H9 (cell line): ENCODE measurements around the gene IL10RA. TPM values are rescaled to one million over a fixed set of nuclear protein-coding genes. Genes with fewer than 3 reads are reported as not detected.

Experiments used
- DNase-seq: peaks from one replicate; pipeline ENCODE4 v3.0.0-alpha.2; 2017
- H2AFZ ChIP-seq: one replicate; pipeline ENCODE4 v1.6.1; 2013; ENCODE audit warnings: mild to moderate bottlenecking, low read length, control low read depth, moderate library complexity
- H2AK5ac ChIP-seq: 2 replicates; pipeline ENCODE4 v1.6.1; 2013; ENCODE audit warnings: low read length, control low read depth, mixed read lengths; ENCODE audit not compliant: insufficient read length
- H2BK120ac ChIP-seq: one replicate; pipeline ENCODE4 v1.6.1; 2013; ENCODE audit warnings: low read depth, mild to moderate bottlenecking, low read length, control low read depth, inconsistent platforms; ENCODE audit not compliant: poor library complexity, severe bottlenecking
- H2BK12ac ChIP-seq: 2 replicates; pipeline ENCODE4 v1.6.1; 2013; ENCODE audit warnings: low read length, control low read depth, mixed read lengths, low read depth; ENCODE audit not compliant: insufficient read length
- H2BK15ac ChIP-seq: 2 replicates; pipeline ENCODE4 v1.6.1; 2013; ENCODE audit warnings: low read depth, low read length, control low read depth
- H2BK20ac ChIP-seq: one replicate; pipeline ENCODE4 v1.6.1; 2013; ENCODE audit warnings: low read depth, mild to moderate bottlenecking, low read length, control low read depth, inconsistent platforms; ENCODE audit not compliant: poor library complexity, severe bottlenecking
- H2BK5ac ChIP-seq: 2 replicates; pipeline ENCODE4 v1.6.1; 2013; ENCODE audit warnings: low read length, control low read depth, mixed read lengths; ENCODE audit not compliant: insufficient read length
- H3K14ac ChIP-seq: 2 replicates; pipeline ENCODE4 v1.6.1; 2013; ENCODE audit warnings: low read length, control low read depth; ENCODE audit not compliant: insufficient read depth
- H3K18ac ChIP-seq: 2 replicates; pipeline ENCODE4 v1.6.1; 2013; ENCODE audit warnings: low read depth, mild to moderate bottlenecking, mixed read lengths, low read length, control low read depth; ENCODE audit not compliant: insufficient read length
- H3K23ac ChIP-seq: 2 replicates; pipeline ENCODE4 v1.6.1; 2013; ENCODE audit warnings: low read length, control low read depth, mixed read lengths, low read depth; ENCODE audit not compliant: insufficient read length
- H3K23me2 ChIP-seq: 2 replicates; pipeline ENCODE4 v1.6.1; 2013; ENCODE audit warnings: low read depth, mild to moderate bottlenecking, mixed read lengths, low read length, control low read depth; ENCODE audit not compliant: insufficient read length, poor library complexity, severe bottlenecking
- H3K27ac ChIP-seq: 2 replicates; pipeline ENCODE4 v1.5.1; 2013; ENCODE audit warnings: low read length, control low read depth, mixed read lengths, low read depth; ENCODE audit not compliant: insufficient read length
- H3K27me3 ChIP-seq: 2 replicates; pipeline ENCODE4 v1.6.1; 2013; ENCODE audit warnings: low read length, control low read depth, inconsistent platforms; ENCODE audit not compliant: insufficient read depth
- H3K4ac ChIP-seq: 2 replicates; pipeline ENCODE4 v1.6.1; 2013; ENCODE audit warnings: low read depth, mild to moderate bottlenecking, control low read depth, inconsistent platforms, low read length, moderate library complexity
- H3K4me1 ChIP-seq: 2 replicates; pipeline ENCODE4 v1.6.1; 2013; ENCODE audit warnings: low read length, control low read depth, inconsistent platforms; ENCODE audit not compliant: insufficient read depth
- H3K4me2 ChIP-seq: 2 replicates; pipeline ENCODE4 v1.6.1; 2013; ENCODE audit warnings: low read length, control low read depth, mixed read lengths; ENCODE audit not compliant: insufficient read length, insufficient read depth
- H3K56ac ChIP-seq: 2 replicates; pipeline ENCODE4 v1.6.1; 2013; ENCODE audit warnings: low read depth, mild to moderate bottlenecking, mixed read lengths, low read length, control low read depth; ENCODE audit not compliant: insufficient read length
- H3K79me1 ChIP-seq: 2 replicates; pipeline ENCODE4 v1.6.1; 2013; ENCODE audit warnings: low read depth, mild to moderate bottlenecking, moderate library complexity, low read length, control low read depth, inconsistent platforms; ENCODE audit not compliant: insufficient read depth, poor library complexity, severe bottlenecking
- H3K79me2 ChIP-seq: 2 replicates; pipeline ENCODE4 v1.6.1; 2013; ENCODE audit warnings: low read length, control low read depth, inconsistent platforms; ENCODE audit not compliant: insufficient read depth
- H3K9ac ChIP-seq: 2 replicates; pipeline ENCODE4 v1.6.1; 2013; ENCODE audit warnings: low read length, control low read depth, mixed read lengths; ENCODE audit not compliant: insufficient read length; ENCODE audit errors: extremely low read depth
- H3K9me3 ChIP-seq: one replicate; pipeline ENCODE4 v1.6.1; 2013; ENCODE audit warnings: low read depth, low read length, inconsistent platforms; ENCODE audit not compliant: control insufficient read depth
- H3T11ph ChIP-seq: one replicate; pipeline ENCODE4 v1.6.1; 2013; ENCODE audit warnings: mild to moderate bottlenecking, low read length, control low read depth, inconsistent platforms
- H4K20me1 ChIP-seq: one replicate; pipeline ENCODE4 v1.6.1; 2013; ENCODE audit not compliant: control insufficient read depth, insufficient read length, insufficient read depth
- H4K5ac ChIP-seq: 2 replicates; pipeline ENCODE4 v1.6.1; 2013; ENCODE audit warnings: low read depth, mild to moderate bottlenecking, mixed read lengths, low read length, control low read depth; ENCODE audit not compliant: insufficient read length
- H4K8ac ChIP-seq: replicated peaks from 2 replicates; pipeline ENCODE4 v1.6.1; 2013; ENCODE audit warnings: low read length, control low read depth, mixed read lengths, low read depth; ENCODE audit not compliant: insufficient read length
- H4K91ac ChIP-seq: 2 replicates; pipeline ENCODE4 v1.6.1; 2013; ENCODE audit warnings: low read depth, mild to moderate bottlenecking, moderate library complexity, mixed read lengths, low read length, control low read depth; ENCODE audit not compliant: insufficient read length
- H3K27ac Mint-ChIP-seq, 3 experiments: 2 replicates in 2 of 3; 3 replicates in 1 of 3; pipeline ENCODE4 v1.8.0; 2020 to 2021; ENCODE audit warnings: mixed read lengths in 3 of 3, mild to moderate bottlenecking in 1 of 3, moderate library complexity in 1 of 3
- H3K27me3 Mint-ChIP-seq: 2 replicates; pipeline ENCODE4 v1.8.0; 2021; ENCODE audit warnings: low read depth, mild to moderate bottlenecking, moderate library complexity, mixed read lengths
- H3K36me3 Mint-ChIP-seq, 3 experiments: 2 replicates in 2 of 3; 3 replicates in 1 of 3; pipeline ENCODE4 v1.8.0; 2020 to 2021; ENCODE audit warnings: low read depth in 3 of 3, mixed read lengths in 3 of 3; ENCODE audit not compliant: insufficient read depth in 1 of 3
- H3K4me1 Mint-ChIP-seq, 2 experiments: 2 replicates each; pipeline ENCODE4 v1.8.0; 2020; ENCODE audit warnings: mixed read lengths in 2 of 2
- H3K4me3 Mint-ChIP-seq, 2 experiments: 2 replicates in 1 of 2; 3 replicates in 1 of 2; pipeline ENCODE4 v1.8.0; 2020 to 2021; ENCODE audit warnings: mild to moderate bottlenecking in 2 of 2, mixed read lengths in 2 of 2, moderate library complexity in 1 of 2
- H3K9me3 Mint-ChIP-seq, 2 experiments: 2 replicates in 1 of 2; 3 replicates in 1 of 2; pipeline ENCODE4 v1.8.0; 2020; ENCODE audit warnings: mild to moderate bottlenecking in 2 of 2, mixed read lengths in 2 of 2, moderate library complexity in 1 of 2
- CTCF ChIP-seq: fragments of 200-600 bp; sonication (generic); conservative IDR thresholded peaks from 3 replicates; pipeline ENCODE4 v1.8.0; 2021; ENCODE audit warnings: antibody characterized with exemption, mild to moderate bottlenecking
- WGBS: extraction: QIAGEN DNeasy Blood & Tissue Kit; methylation state at CpG from one replicate; pipeline ENCODE4 v1.1.7; 2013; ENCODE audit warnings: missing lambda C conversion rate, low lambda C conversion rate, mixed read lengths; ENCODE audit not compliant: insufficient read length; ENCODE audit errors: extremely low coverage; 5-methylcytosine and 5-hydroxymethylcytosine counted together
- total RNA-seq: library from RNA; stranded (reverse); gene quantifications from 2 replicates; pipeline ENCODE4 v1.2.1, GENCODE V29; 2021

The IL10RA gene
- total RNA-seq, 1 experiment from 2014 or later: not detected

DNA sequence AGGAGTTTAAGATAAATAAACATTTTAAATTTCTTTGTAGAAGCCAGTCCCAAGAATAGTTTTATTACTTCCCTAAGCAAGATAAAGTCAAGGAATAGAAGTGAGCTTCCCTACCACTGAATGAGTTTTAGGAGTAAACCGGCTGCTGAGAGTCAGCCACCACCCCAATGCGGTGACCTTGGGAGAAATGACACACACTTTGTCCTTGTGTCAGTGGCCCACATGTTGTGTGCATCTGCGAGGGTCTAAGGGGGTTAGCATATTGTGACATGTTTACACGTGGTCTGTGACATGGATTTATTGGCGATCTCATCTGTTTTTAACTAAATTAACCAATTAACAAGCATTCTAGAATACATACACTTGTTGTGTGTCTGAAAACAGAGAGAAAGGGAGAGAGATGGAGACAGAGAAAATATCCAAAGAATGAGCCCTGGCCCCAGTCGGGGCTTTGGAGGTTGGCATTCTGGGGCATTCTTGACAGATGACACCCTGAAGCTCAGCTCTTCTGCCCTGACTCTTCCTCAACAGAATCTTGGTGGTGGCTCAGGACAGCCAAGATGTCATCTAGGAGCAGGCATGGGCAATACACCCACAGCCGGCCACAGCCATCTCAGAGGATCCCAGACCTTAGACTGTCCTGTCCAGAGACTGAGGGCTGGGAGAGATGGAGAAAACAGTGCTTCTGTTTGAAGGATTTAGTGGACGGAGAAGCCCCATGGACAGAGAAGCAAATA lies 60.9 kb downstream of the IL10RA start:
- Histone ChIP-seq H2AK5ac (no peak overlapping the region), H4K91ac (no peak overlapping the region), H2AFZ (no peak overlapping the region), H3K4me2 (no peak overlapping the region), H3K27ac (no peak overlapping the region), H3K9ac (no peak overlapping the region), H3T11ph (no peak overlapping the region), H3K4ac (no peak overlapping the region), H3K14ac (no peak overlapping the region), H3K27me3 (no peaks in the 10 kb centered on the region), H3K79me2 (no peaks in the 10 kb centered on the region), H3K9me3 (no peaks in the 10 kb centered on the region), H3K18ac (no peak overlapping the region), H3K23me2 (no peaks in the 10 kb centered on the region), H4K5ac (no peak overlapping the region), H4K20me1 (no peaks in the 10 kb centered on the region), H3K79me1 (no peaks in the 10 kb centered on the region), H2BK120ac (no peak overlapping the region), H2BK15ac (no peak overlapping the region), H4K8ac (no peak overlapping the region), H2BK12ac (no peak overlapping the region), H3K56ac (no peak overlapping the region), H2BK20ac (no peak overlapping the region), H3K23ac (no peak overlapping the region), H3K4me1 (no peaks in the 10 kb centered on the region), H2BK5ac (no peak overlapping the region)
- Mint-ChIP-seq H3K36me3 (no peaks in the 10 kb centered on the region), H3K9me3 (no peaks in the 10 kb centered on the region), H3K27ac (no peak overlapping the region), H3K27me3 (peaks cover 10% of the 10 kb centered on the region), H3K4me3 (no peak overlapping the region), H3K4me1 (0 out of 4 replicates have a peak, but pooled peaks cover 0 to 3% of the 10 kb centered on the region in 2 experiments)
- WGBS: no CpG with 5 or more reads among the region's 8 CpGs
- no peak for TF ChIP-seq CTCF
- DNase-seq: no peak
